Endodermal cell (in vitro differentiated cells): ENCODE results near the gene SNX19. TPM values are rescaled to one million over a fixed set of nuclear protein-coding genes. Genes with fewer than 3 reads are reported as not detected.

Experiments
- DNase-seq: peaks from one replicate; pipeline ENCODE4 v3.0.0-alpha.2; 2017
- H3K27ac ChIP-seq: 2 replicates; pipeline ENCODE4 v1.5.1; 2013; ENCODE audit warnings: mild to moderate bottlenecking, low read depth, low read length, moderate library complexity
- H3K27me3 ChIP-seq: 2 replicates; pipeline ENCODE4 v1.6.1; 2013; ENCODE audit warnings: mild to moderate bottlenecking, low read length, moderate library complexity; ENCODE audit not compliant: insufficient read depth, control insufficient read depth, poor library complexity, severe bottlenecking
- H3K36me3 ChIP-seq: 2 replicates; pipeline ENCODE4 v1.7.0; 2013; ENCODE audit warnings: mild to moderate bottlenecking, low read length, moderate library complexity; ENCODE audit not compliant: control insufficient read depth, insufficient read depth
- H3K4me1 ChIP-seq: one replicate; pipeline ENCODE4 v1.7.0; 2013; ENCODE audit warnings: low read length; ENCODE audit not compliant: control insufficient read depth, insufficient read depth
- H3K4me3 ChIP-seq: 2 replicates; pipeline ENCODE4 v1.5.1; 2013; ENCODE audit warnings: mild to moderate bottlenecking, low read length, moderate library complexity
- H3K9ac ChIP-seq: 2 replicates; pipeline ENCODE4 v1.6.1; 2013; ENCODE audit warnings: mild to moderate bottlenecking, low read length, moderate library complexity; ENCODE audit not compliant: poor library complexity, severe bottlenecking; ENCODE audit errors: extremely low read depth
- H3K9me3 ChIP-seq: 2 replicates; pipeline ENCODE4 v1.6.1; 2013; ENCODE audit warnings: mild to moderate bottlenecking, low read length, moderate library complexity; ENCODE audit not compliant: control insufficient read depth
- H3K27ac Mint-ChIP-seq: 2 replicates; pipeline ENCODE4 v1.8.0; 2020; ENCODE audit warnings: mixed read lengths
- H3K27me3 Mint-ChIP-seq: 2 replicates; pipeline ENCODE4 v1.8.0; 2021; ENCODE audit warnings: mild to moderate bottlenecking, mixed read lengths; ENCODE audit not compliant: insufficient read depth
- H3K36me3 Mint-ChIP-seq: 2 replicates; pipeline ENCODE4 v1.8.0; 2020; ENCODE audit warnings: low read depth, mixed read lengths
- H3K4me1 Mint-ChIP-seq: 2 replicates; pipeline ENCODE4 v1.8.0; 2020; ENCODE audit warnings: mixed read lengths
- H3K4me3 Mint-ChIP-seq: 2 replicates; pipeline ENCODE4 v1.8.0; 2020; ENCODE audit warnings: mild to moderate bottlenecking, moderate library complexity, mixed read lengths
- H3K9me3 Mint-ChIP-seq: 2 replicates; pipeline ENCODE4 v1.8.0; 2020; ENCODE audit warnings: mild to moderate bottlenecking, mixed read lengths
- WGBS, 2 experiments: methylation state at CpG; one replicate each; pipeline versions ENCODE4 v1.1.5 to v1.1.7; 2013; ENCODE audit warnings: missing lambda C conversion rate in 2 of 2, mixed read lengths in 1 of 2; ENCODE audit not compliant: insufficient coverage in 1 of 2, insufficient read length in 1 of 2; 5-methylcytosine and 5-hydroxymethylcytosine counted together
- total RNA-seq, 2 donors: library from RNA; stranded (reverse); fragmentation: NEBNext Ultra II Directional in 1 of 2; extraction: Animal tissue kit (Norgen Biotek cat#: 25700) in 1 of 2; gene quantifications; 2 replicates in 1 of 2; 3 replicates in 1 of 2; pipeline ENCODE4 v1.2.1, GENCODE V29; 2021
- TF ChIP-seq, protein P1 (sequence below): fragments of 200-600 bp; sonication (generic); conservative IDR thresholded peaks from 2 replicates; pipeline ENCODE4 v1.5.0; 2021; ENCODE audit warnings: antibody characterized with exemption, mild to moderate bottlenecking

Gene SNX19
- total RNA-seq, 2 donors from 2014 or later, result 32.3 to 37.5 TPM

DNA sequence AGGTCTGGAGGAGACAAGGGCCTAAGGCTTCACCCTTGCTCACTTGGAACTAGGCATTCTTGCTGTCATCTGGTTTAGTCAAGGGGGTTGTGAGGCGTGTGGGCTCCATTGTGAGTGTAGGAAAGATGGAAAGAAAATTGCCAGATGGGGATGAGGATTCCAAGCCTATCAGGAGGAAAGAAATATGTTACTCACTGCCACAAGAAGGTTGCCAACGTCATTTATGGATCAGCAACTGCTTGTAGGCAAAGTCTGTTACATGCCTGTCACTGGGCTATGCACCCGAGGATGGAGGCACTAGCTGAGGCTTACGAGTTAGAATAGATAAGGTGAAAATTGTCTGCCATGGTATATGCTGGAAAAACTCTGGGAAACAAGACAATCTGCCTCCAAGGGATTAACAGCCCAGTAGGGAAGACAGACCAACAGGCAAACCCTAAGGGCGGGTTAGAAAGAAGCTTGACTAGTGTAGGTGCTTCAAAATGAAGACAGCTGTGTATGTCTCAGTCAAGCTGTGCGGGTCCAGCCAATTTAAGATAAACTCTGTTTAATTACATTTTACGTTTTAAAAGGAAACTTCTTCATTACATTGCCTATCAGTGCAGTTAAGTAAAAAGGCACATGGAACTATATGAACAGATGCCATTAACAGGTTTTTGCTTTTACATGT, 47.4 kb downstream of the SNX19 start:
- H3K27ac Mint-ChIP-seq, result no peak overlapping the region
- no peak overlapping the region for H3K4me3 Mint-ChIP-seq
- H3K9me3 ChIP-seq, result no peaks in the 10 kb centered on the region
- peaks cover 7% of the 10 kb centered on the region for H3K36me3 Mint-ChIP-seq
- no peaks in the 10 kb centered on the region for H3K27me3 ChIP-seq
- WGBS, 2 experiments, result 59 to 79% methylated on average over 3 to 7 of the region's 7 CpGs
- TF ChIP-seq, protein P1, sequence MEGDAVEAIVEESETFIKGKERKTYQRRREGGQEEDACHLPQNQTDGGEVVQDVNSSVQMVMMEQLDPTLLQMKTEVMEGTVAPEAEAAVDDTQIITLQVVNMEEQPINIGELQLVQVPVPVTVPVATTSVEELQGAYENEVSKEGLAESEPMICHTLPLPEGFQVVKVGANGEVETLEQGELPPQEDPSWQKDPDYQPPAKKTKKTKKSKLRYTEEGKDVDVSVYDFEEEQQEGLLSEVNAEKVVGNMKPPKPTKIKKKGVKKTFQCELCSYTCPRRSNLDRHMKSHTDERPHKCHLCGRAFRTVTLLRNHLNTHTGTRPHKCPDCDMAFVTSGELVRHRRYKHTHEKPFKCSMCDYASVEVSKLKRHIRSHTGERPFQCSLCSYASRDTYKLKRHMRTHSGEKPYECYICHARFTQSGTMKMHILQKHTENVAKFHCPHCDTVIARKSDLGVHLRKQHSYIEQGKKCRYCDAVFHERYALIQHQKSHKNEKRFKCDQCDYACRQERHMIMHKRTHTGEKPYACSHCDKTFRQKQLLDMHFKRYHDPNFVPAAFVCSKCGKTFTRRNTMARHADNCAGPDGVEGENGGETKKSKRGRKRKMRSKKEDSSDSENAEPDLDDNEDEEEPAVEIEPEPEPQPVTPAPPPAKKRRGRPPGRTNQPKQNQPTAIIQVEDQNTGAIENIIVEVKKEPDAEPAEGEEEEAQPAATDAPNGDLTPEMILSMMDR, result no peak
- no peak overlapping the region for H3K9ac ChIP-seq
- peaks cover 29% of the 10 kb centered on the region for H3K4me1 ChIP-seq
- no peaks in the 10 kb centered on the region for H3K27me3 Mint-ChIP-seq
- H3K36me3 ChIP-seq, result peaks cover 13% of the 10 kb centered on the region
- H3K9me3 Mint-ChIP-seq, result no peaks in the 10 kb centered on the region
- H3K4me1 Mint-ChIP-seq, result peaks cover 57% of the 10 kb centered on the region
- no peak overlapping the region for H3K27ac ChIP-seq
- no peak overlapping the region for H3K4me3 ChIP-seq
- DNase-seq, result peak; percentile 51

- H3K27me3 Mint-ChIP-seq, result no peaks in the 10 kb centered on the region
- TF ChIP-seq, protein P1, result no peak
- H3K9me3 Mint-ChIP-seq, result no peaks in the 10 kb centered on the region
- peaks cover 57% of the 10 kb centered on the region for H3K4me1 Mint-ChIP-seq
- Histone ChIP-seq H3K9me3 (no peaks in the 10 kb centered on the region), H3K27me3 (no peaks in the 10 kb centered on the region), H3K4me3 (no peak overlapping the region), H3K4me1 (peaks cover 29% of the 10 kb centered on the region), H3K9ac (no peak overlapping the region), H3K27ac (no peak overlapping the region), H3K36me3 (peaks cover 8% of the 10 kb centered on the region)
- H3K36me3 Mint-ChIP-seq, result peaks cover 2% of the 10 kb centered on the region
- H3K27ac Mint-ChIP-seq, result no peak overlapping the region
- no peak for DNase-seq
- no peak overlapping the region for H3K4me3 Mint-ChIP-seq
- 88% methylated on average over 5 to 8 of the region's 8 CpGs for WGBS, 2 experiments
These were observed 48.1 kb downstream of the SNX19 start for GRCh38 chr11:130868086-130868710.

GRCh38 chr11:130866831-130867230, 49.4 kb downstream of the SNX19 start:
- Histone ChIP-seq H3K9ac (no peak overlapping the region), H3K9me3 (no peaks in the 10 kb centered on the region), H3K4me3 (no peak overlapping the region), H3K27me3 (no peaks in the 10 kb centered on the region), H3K4me1 (peaks cover 32% of the 10 kb centered on the region), H3K27ac (no peak overlapping the region), H3K36me3 (no peaks in the 10 kb centered on the region)
- DNase-seq, result no peak
- peaks cover under 1% of the 10 kb centered on the region for H3K27me3 Mint-ChIP-seq
- H3K9me3 Mint-ChIP-seq, result no peaks in the 10 kb centered on the region
- WGBS, 2 experiments, result 86 to 89% methylated on average over 4 of the region's 4 CpGs
- H3K4me1 Mint-ChIP-seq, result peaks cover 57% of the 10 kb centered on the region
- peaks cover 2% of the 10 kb centered on the region for H3K36me3 Mint-ChIP-seq
- TF ChIP-seq, protein P1, result no peak
- no peak overlapping the region for H3K4me3 Mint-ChIP-seq
- H3K27ac Mint-ChIP-seq, result no peak overlapping the region
